ENCODE results near the gene KRTAP5-8. TPM values are rescaled to one million over a fixed set of nuclear protein-coding genes. Genes with fewer than 3 reads are reported as not detected.

The KRTAP5-8 gene
- total RNA-seq, 1 experiment from 2014 or later: not detected

- H3K4me3 ChIP-seq (ENCODE audit: low read depth, low read length, poor library complexity, severe bottlenecking): no peak overlapping the region
- intact Hi-C loops (cut with micrococcal nuclease; ENCODE audit: unreplicated experiment): no loop called here
Observed at GRCh38 chr11:71556018-71556417, 18.2 kb downstream of the KRTAP5-8 start.

GRCh38 chr11:71557257-71557656 lies 19.4 kb downstream of the KRTAP5-8 start:
- POLR2A ChIA-PET (ENCODE audit: low non-redundant PET): no interaction called here
- BruUV-seq (replicated peaks): no TSS peak

More at GRCh38 chr11:71556018-71556417, 18.2 kb downstream of the KRTAP5-8 start:
- H3K27ac ChIP-seq (ENCODE audit: low read depth, low read length, poor library complexity, severe bottlenecking): no peak overlapping the region
- POLR2A ChIA-PET (ENCODE audit: low non-redundant PET): no interaction called here
- H3K4me1 ChIP-seq (ENCODE audit: insufficient read depth, low read length, poor library complexity, severe bottlenecking): no peaks in the 10 kb centered on the region
- no peaks in the 10 kb centered on the region for H3K9me3 ChIP-seq (ENCODE audit: low read depth, low read length, poor library complexity, severe bottlenecking)
- no TSS peak for BruUV-seq (replicated peaks)
- H3K36me3 ChIP-seq (ENCODE audit: insufficient read depth, low read length, poor library complexity, severe bottlenecking): no peaks in the 10 kb centered on the region
- H3K27me3 ChIP-seq (replicated peaks; ENCODE audit: insufficient read depth, low read depth, low read length, poor library complexity): no peaks in the 10 kb centered on the region
- no peak for DNase-seq (ENCODE audit: low spot score)
- CTCF ChIA-PET: no interaction called here
- no peak for TF ChIP-seq CTCF (conservative IDR thresholded peaks at IDR 0.05; ENCODE audit: low read depth, low read length)
- no peak for TF ChIP-seq EZH2 (IDR thresholded peaks at IDR 0.05; ENCODE audit: borderline replicate concordance, low read depth, low read length, poor library complexity, severe bottlenecking)

GRCh38 chr11:71558996-71559395 lies 21.2 kb downstream of the KRTAP5-8 start:
- H3K4me1 ChIP-seq (ENCODE audit: insufficient read depth, low read length, poor library complexity, severe bottlenecking): no peaks in the 10 kb centered on the region
- H3K4me3 ChIP-seq (ENCODE audit: low read depth, low read length, poor library complexity, severe bottlenecking): no peak overlapping the region
- BruUV-seq (replicated peaks): no TSS peak
- H3K27me3 ChIP-seq (replicated peaks; ENCODE audit: insufficient read depth, low read depth, low read length, poor library complexity): peaks cover 10% of the 10 kb centered on the region
- TF ChIP-seq CTCF (conservative IDR thresholded peaks at IDR 0.05; ENCODE audit: low read depth, low read length) (no peak), EZH2 (IDR thresholded peaks at IDR 0.05; ENCODE audit: borderline replicate concordance, low read depth, low read length, poor library complexity, severe bottlenecking) (no peak)
- no peaks in the 10 kb centered on the region for H3K36me3 ChIP-seq (ENCODE audit: insufficient read depth, low read length, poor library complexity, severe bottlenecking)
- H3K27ac ChIP-seq (ENCODE audit: low read depth, low read length, poor library complexity, severe bottlenecking): no peak overlapping the region
- no peaks in the 10 kb centered on the region for H3K9me3 ChIP-seq (ENCODE audit: low read depth, low read length, poor library complexity, severe bottlenecking)
- no peak for DNase-seq (ENCODE audit: low spot score)
- ChIA-PET CTCF (no interaction called here), POLR2A (ENCODE audit: low non-redundant PET) (no interaction called here)
- intact Hi-C loops (cut with micrococcal nuclease; ENCODE audit: unreplicated experiment): no loop called here

More at GRCh38 chr11:71557257-71557656, 19.4 kb downstream of the KRTAP5-8 start:
- no peak for DNase-seq (ENCODE audit: low spot score)
- H3K4me3 ChIP-seq (ENCODE audit: low read depth, low read length, poor library complexity, severe bottlenecking): no peak overlapping the region
- intact Hi-C loops (cut with micrococcal nuclease; ENCODE audit: unreplicated experiment): no loop called here
- H3K4me1 ChIP-seq (ENCODE audit: insufficient read depth, low read length, poor library complexity, severe bottlenecking): no peaks in the 10 kb centered on the region
- H3K36me3 ChIP-seq (ENCODE audit: insufficient read depth, low read length, poor library complexity, severe bottlenecking): no peaks in the 10 kb centered on the region
- H3K27ac ChIP-seq (ENCODE audit: low read depth, low read length, poor library complexity, severe bottlenecking): no peak overlapping the region
- H3K27me3 ChIP-seq (replicated peaks; ENCODE audit: insufficient read depth, low read depth, low read length, poor library complexity): no peaks in the 10 kb centered on the region
- H3K9me3 ChIP-seq (ENCODE audit: low read depth, low read length, poor library complexity, severe bottlenecking): no peaks in the 10 kb centered on the region
- TF ChIP-seq EZH2 (IDR thresholded peaks at IDR 0.05; ENCODE audit: borderline replicate concordance, low read depth, low read length, poor library complexity, severe bottlenecking): no peak
- no peak for TF ChIP-seq CTCF (conservative IDR thresholded peaks at IDR 0.05; ENCODE audit: low read depth, low read length)
- CTCF ChIA-PET: interaction anchor here (0.6 kb wide), 1 partner anchor 50 kb away, joined by 3 read pairs; no protein-coding TSS in a partner anchor

Data from A673 (cell line).